Measurements from ENCODE around the gene NTN5.

GRCh38 chr19:48629297-48629598, 43.6 kb downstream of the NTN5 start:
- no peak for TF ChIP-seq GATA2 (IDR thresholded peaks at IDR 0.05; ENCODE audit: low read depth, low read length)
- TF ChIP-seq GATA3 (IDR thresholded peaks at IDR 0.05; ENCODE audit: low read depth, low read length) = no peak
